ENCODE data around the gene TRABD2A.

TRABD2A gene

GRCh38 chr2:84908948-84909713 lies 28.2 kb upstream of the TRABD2A start:
- no peak overlapping the region for H3K4me3 ChIP-seq (ENCODE audit: low read length)
- no peak for TF ChIP-seq ZNF274 (IDR thresholded peaks at IDR 0.05; ENCODE audit: low read depth, low read length)

- TF ChIP-seq ZNF274 (IDR thresholded peaks at IDR 0.05; ENCODE audit: low read depth, low read length): no peak
Measured at GRCh38 chr2:84906900-84907714, 26.2 kb upstream of the TRABD2A start.

GRCh38 chr2:84906108-84906899 lies 25.4 kb upstream of the TRABD2A start:
- H3K4me3 ChIP-seq (ENCODE audit: low read length): peak overlapping the region; percentile 75
- TF ChIP-seq ZNF274 (IDR thresholded peaks at IDR 0.05; ENCODE audit: low read depth, low read length): no peak

More at GRCh38 chr2:84906900-84907714, 26.2 kb upstream of the TRABD2A start:
- peak overlapping the region; percentile 75 for H3K4me3 ChIP-seq (ENCODE audit: low read length)

- TF ChIP-seq ZNF274 (IDR thresholded peaks at IDR 0.05; ENCODE audit: low read depth, low read length): no peak
- peak within 1 kb of the TSS; percentile 75 for H3K4me3 ChIP-seq (ENCODE audit: low read length)
Measured at GRCh38 chr2:84905181-84906107, 24.6 kb upstream of the TRABD2A start, which contains the start of gene TMSB10. Gene TMSB10 (plus strand): TSS chr2:84905656.

- peak overlapping the region; percentile 75 for H3K4me3 ChIP-seq (ENCODE audit: low read length)
- TF ChIP-seq ZNF274 (IDR thresholded peaks at IDR 0.05; ENCODE audit: low read depth, low read length): no peak
Measured at GRCh38 chr2:84904717-84905174, 23.9 kb upstream of the TRABD2A start.

- no peak overlapping the region for H3K4me3 ChIP-seq (ENCODE audit: low read length)
- TF ChIP-seq ZNF274 (IDR thresholded peaks at IDR 0.05; ENCODE audit: low read depth, low read length): no peak
Measured at GRCh38 chr2:84904151-84904550, 23.3 kb upstream of the TRABD2A start.

GRCh38 chr2:84902526-84902925 lies 21.6 kb upstream of the TRABD2A start:
- H3K4me3 ChIP-seq (ENCODE audit: low read length): no peak overlapping the region
- TF ChIP-seq ZNF274 (IDR thresholded peaks at IDR 0.05; ENCODE audit: low read depth, low read length): no peak

- H3K4me3 ChIP-seq (ENCODE audit: low read length): no peak overlapping the region
- no peak for TF ChIP-seq ZNF274 (IDR thresholded peaks at IDR 0.05; ENCODE audit: low read depth, low read length)
Measured at GRCh38 chr2:84901593-84902120, 20.8 kb upstream of the TRABD2A start.

- no peak overlapping the region for H3K4me3 ChIP-seq (ENCODE audit: low read length)
- TF ChIP-seq ZNF274 (IDR thresholded peaks at IDR 0.05; ENCODE audit: low read depth, low read length): no peak
Measured at GRCh38 chr2:84900971-84901370, 20.1 kb upstream of the TRABD2A start.

- H3K4me3 ChIP-seq (ENCODE audit: low read length): no peak overlapping the region
- no peak for TF ChIP-seq ZNF274 (IDR thresholded peaks at IDR 0.05; ENCODE audit: low read depth, low read length)
Measured at GRCh38 chr2:84899304-84900204, 18.7 kb upstream of the TRABD2A start.

- H3K4me3 ChIP-seq (ENCODE audit: low read length): no peak overlapping the region
- no peak for TF ChIP-seq ZNF274 (IDR thresholded peaks at IDR 0.05; ENCODE audit: low read depth, low read length)
Measured at GRCh38 chr2:84897773-84898172, 16.9 kb upstream of the TRABD2A start.

- no peak for TF ChIP-seq ZNF274 (IDR thresholded peaks at IDR 0.05; ENCODE audit: low read depth, low read length)
- no peak overlapping the region for H3K4me3 ChIP-seq (ENCODE audit: low read length)
Measured at GRCh38 chr2:84896567-84896966, 15.7 kb upstream of the TRABD2A start.
